ENCODE results near the gene IGF2R. TPM values are rescaled to one million over a fixed set of nuclear protein-coding genes. Genes with fewer than 3 reads are reported as not detected.

The IGF2R gene
- total and polyA plus RNA-seq, 2 of the 13 experiments (the other 11 are each of a cell fraction or from before 2014, with no cell fraction given): 38.3 to 70.0 TPM

DNA sequence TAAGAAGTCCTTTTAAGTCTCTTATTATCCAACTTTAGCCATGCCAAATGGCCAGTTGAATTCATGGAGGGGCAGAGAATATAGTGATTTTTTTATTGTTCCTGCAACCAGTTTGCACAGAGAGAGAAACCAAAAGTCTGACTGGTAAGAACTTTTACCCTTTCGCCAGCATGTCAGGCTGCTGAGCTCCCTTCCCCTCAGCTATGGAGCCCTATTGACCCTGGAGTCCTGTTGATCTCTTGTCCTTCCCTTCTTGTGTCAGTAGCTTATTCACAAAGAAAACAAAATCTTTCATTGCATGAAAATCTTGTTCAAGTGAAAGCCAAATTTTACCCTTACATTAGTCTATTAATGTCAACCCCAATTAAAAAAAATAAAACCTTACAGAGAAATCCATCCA is 151.2 kb downstream of the IGF2R start (continued):
- TF ChIP-seq ZNF292 (CRISPR knock-in tag; IDR thresholded peaks at IDR 0.05; ENCODE audit: borderline replicate concordance, low read depth) (peak; percentile 41; the same call in 1 of the 2 replicates), SOX5 (CRISPR knock-in tag; IDR thresholded peaks at IDR 0.05; ENCODE audit: borderline replicate concordance) (0 out of 2 replicates have a peak, but pooled peaks have one; percentile 30), ZFAT (CRISPR knock-in tag; conservative IDR thresholded peaks at IDR 0.05) (no peak), ZSCAN12 (CRISPR knock-in tag; IDR thresholded peaks at IDR 0.05) (no peak), NCOA2 (CRISPR knock-in tag; IDR thresholded peaks at IDR 0.05) (no peak), SKI (IDR thresholded peaks at IDR 0.05; ENCODE audit: partially characterized antibody) (no peak), JUNB (CRISPR knock-in tag; IDR thresholded peaks at IDR 0.05; ENCODE audit: borderline replicate concordance) (no peak), ZNF616 (CRISPR knock-in tag; IDR thresholded peaks at IDR 0.05; ENCODE audit: low read depth) (no peak), SNAPC2 (CRISPR knock-in tag; IDR thresholded peaks at IDR 0.05) (no peak), ZNF850 (CRISPR knock-in tag; conservative IDR thresholded peaks at IDR 0.05) (no peak), NBN (conservative IDR thresholded peaks at IDR 0.05) (no peak), ZNF83 (CRISPR knock-in tag; IDR thresholded peaks at IDR 0.05; ENCODE audit: borderline replicate concordance) (no peak), HNF4G (IDR thresholded peaks at IDR 0.05; ENCODE audit: borderline replicate concordance, low read depth, low read length) (no peak), HNF4G (CRISPR knock-in tag; IDR thresholded peaks at IDR 0.05; ENCODE audit: borderline replicate concordance, low read depth) (no peak), POGZ (CRISPR knock-in tag; IDR thresholded peaks at IDR 0.05) (no peak), ARNTL (CRISPR knock-in tag; IDR thresholded peaks at IDR 0.05) (no peak), HNF4A (CRISPR knock-in tag; IDR thresholded peaks at IDR 0.05) (peak; percentile 43), NRL (CRISPR knock-in tag; IDR thresholded peaks at IDR 0.05; ENCODE audit: borderline replicate concordance) (no peak), ZNF556 (CRISPR knock-in tag; IDR thresholded peaks at IDR 0.05; ENCODE audit: borderline replicate concordance) (no peak)
- TF ChIP-seq, protein P1, sequence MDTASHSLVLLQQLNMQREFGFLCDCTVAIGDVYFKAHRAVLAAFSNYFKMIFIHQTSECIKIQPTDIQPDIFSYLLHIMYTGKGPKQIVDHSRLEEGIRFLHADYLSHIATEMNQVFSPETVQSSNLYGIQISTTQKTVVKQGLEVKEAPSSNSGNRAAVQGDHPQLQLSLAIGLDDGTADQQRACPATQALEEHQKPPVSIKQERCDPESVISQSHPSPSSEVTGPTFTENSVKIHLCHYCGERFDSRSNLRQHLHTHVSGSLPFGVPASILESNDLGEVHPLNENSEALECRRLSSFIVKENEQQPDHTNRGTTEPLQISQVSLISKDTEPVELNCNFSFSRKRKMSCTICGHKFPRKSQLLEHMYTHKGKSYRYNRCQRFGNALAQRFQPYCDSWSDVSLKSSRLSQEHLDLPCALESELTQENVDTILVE (CRISPR knock-in tag; IDR thresholded peaks at IDR 0.05): no peak
- TF ChIP-seq, protein P2, sequence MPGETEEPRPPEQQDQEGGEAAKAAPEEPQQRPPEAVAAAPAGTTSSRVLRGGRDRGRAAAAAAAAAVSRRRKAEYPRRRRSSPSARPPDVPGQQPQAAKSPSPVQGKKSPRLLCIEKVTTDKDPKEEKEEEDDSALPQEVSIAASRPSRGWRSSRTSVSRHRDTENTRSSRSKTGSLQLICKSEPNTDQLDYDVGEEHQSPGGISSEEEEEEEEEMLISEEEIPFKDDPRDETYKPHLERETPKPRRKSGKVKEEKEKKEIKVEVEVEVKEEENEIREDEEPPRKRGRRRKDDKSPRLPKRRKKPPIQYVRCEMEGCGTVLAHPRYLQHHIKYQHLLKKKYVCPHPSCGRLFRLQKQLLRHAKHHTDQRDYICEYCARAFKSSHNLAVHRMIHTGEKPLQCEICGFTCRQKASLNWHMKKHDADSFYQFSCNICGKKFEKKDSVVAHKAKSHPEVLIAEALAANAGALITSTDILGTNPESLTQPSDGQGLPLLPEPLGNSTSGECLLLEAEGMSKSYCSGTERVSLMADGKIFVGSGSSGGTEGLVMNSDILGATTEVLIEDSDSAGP (CRISPR knock-in tag; IDR thresholded peaks at IDR 0.05; ENCODE audit: borderline replicate concordance): no peak
- TF ChIP-seq, protein P3, sequence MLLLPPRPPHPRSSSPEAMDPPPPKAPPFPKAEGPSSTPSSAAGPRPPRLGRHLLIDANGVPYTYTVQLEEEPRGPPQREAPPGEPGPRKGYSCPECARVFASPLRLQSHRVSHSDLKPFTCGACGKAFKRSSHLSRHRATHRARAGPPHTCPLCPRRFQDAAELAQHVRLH (CRISPR knock-in tag; IDR thresholded peaks at IDR 0.05; ENCODE audit: borderline replicate concordance, low read depth): no peak
- TF ChIP-seq, protein P4, sequence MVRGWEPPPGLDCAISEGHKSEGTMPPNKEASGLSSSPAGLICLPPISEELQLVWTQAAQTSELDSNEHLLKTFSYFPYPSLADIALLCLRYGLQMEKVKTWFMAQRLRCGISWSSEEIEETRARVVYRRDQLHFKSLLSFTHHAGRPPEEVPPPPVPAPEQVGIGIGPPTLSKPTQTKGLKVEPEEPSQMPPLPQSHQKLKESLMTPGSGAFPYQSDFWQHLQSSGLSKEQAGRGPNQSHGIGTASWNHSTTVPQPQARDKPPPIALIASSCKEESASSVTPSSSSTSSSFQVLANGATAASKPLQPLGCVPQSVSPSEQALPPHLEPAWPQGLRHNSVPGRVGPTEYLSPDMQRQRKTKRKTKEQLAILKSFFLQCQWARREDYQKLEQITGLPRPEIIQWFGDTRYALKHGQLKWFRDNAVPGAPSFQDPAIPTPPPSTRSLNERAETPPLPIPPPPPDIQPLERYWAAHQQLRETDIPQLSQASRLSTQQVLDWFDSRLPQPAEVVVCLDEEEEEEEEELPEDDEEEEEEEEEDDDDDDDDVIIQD (CRISPR knock-in tag; IDR thresholded peaks at IDR 0.05; ENCODE audit: low read depth): no peak
- TF ChIP-seq, protein P5, sequence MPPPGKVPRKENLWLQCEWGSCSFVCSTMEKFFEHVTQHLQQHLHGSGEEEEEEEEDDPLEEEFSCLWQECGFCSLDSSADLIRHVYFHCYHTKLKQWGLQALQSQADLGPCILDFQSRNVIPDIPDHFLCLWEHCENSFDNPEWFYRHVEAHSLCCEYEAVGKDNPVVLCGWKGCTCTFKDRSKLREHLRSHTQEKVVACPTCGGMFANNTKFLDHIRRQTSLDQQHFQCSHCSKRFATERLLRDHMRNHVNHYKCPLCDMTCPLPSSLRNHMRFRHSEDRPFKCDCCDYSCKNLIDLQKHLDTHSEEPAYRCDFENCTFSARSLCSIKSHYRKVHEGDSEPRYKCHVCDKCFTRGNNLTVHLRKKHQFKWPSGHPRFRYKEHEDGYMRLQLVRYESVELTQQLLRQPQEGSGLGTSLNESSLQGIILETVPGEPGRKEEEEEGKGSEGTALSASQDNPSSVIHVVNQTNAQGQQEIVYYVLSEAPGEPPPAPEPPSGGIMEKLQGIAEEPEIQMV (CRISPR knock-in tag; IDR thresholded peaks at IDR 0.05; ENCODE audit: low read depth): no peak
- TF ChIP-seq, protein P6, sequence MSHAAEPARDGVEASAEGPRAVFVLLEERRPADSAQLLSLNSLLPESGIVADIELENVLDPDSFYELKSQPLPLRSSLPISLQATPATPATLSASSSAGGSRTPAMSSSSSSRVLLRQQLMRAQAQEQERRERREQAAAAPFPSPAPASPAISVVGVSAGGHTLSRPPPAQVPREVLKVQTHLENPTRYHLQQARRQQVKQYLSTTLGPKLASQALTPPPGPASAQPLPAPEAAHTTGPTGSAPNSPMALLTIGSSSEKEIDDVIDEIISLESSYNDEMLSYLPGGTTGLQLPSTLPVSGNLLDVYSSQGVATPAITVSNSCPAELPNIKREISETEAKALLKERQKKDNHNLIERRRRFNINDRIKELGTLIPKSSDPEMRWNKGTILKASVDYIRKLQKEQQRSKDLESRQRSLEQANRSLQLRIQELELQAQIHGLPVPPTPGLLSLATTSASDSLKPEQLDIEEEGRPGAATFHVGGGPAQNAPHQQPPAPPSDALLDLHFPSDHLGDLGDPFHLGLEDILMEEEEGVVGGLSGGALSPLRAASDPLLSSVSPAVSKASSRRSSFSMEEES (CRISPR knock-in tag; IDR thresholded peaks at IDR 0.05): no peak

Measured in HepG2 (cell line).